Duodenal mucosa (tissue), 2 donors: ENCODE results near the gene SART3.

ENCODE experiments used
- H3K27ac ChIP-seq: one replicate; pipeline ENCODE4 v1.7.0; 2013; ENCODE audit warnings: low read depth, low read length
- H3K27me3 ChIP-seq, 2 donors: one replicate each; pipeline ENCODE4 v1.7.0; 2013; ENCODE audit warnings: low read length in 2 of 2, control low read depth in 1 of 2; ENCODE audit not compliant: insufficient read depth in 2 of 2, control insufficient read depth in 1 of 2
- H3K36me3 ChIP-seq, 2 donors: one replicate each; pipeline ENCODE4 v1.7.0; 2013; ENCODE audit warnings: low read length in 2 of 2, control low read depth in 1 of 2; ENCODE audit not compliant: insufficient read depth in 2 of 2, control insufficient read depth in 1 of 2
- H3K4me1 ChIP-seq, 2 donors: one replicate each; pipeline ENCODE4 v1.7.0; 2013; ENCODE audit warnings: low read length in 2 of 2, control low read depth in 1 of 2; ENCODE audit not compliant: insufficient read depth in 2 of 2, control insufficient read depth in 1 of 2
- H3K4me3 ChIP-seq, 2 donors: one replicate each; pipeline ENCODE4 v1.7.0; 2013; ENCODE audit warnings: low read length in 2 of 2, low read depth in 1 of 2
- H3K9ac ChIP-seq, 2 donors: one replicate each; pipeline ENCODE4 v1.7.0; 2013; ENCODE audit warnings: low read length in 2 of 2, low read depth in 1 of 2
- H3K9me3 ChIP-seq, 2 donors: one replicate each; pipeline ENCODE4 v1.7.0; 2013; ENCODE audit warnings: low read length in 2 of 2, control low read depth in 1 of 2; ENCODE audit not compliant: control insufficient read depth in 1 of 2

Gene SART3

GRCh38 chr12:108570743-108571608 is 10.0 kb upstream of the SART3 start:
- Histone ChIP-seq H3K9me3 (no peaks in the 10 kb centered on the region), H3K27ac (no peak overlapping the region), H3K4me3 (no peak overlapping the region), H3K9ac (no peak overlapping the region), H3K27me3 (no peaks in the 10 kb centered on the region), H3K36me3 (peaks cover 24 to 36% of the 10 kb centered on the region in 2 donors), H3K4me1 (peaks cover 17 to 27% of the 10 kb centered on the region in 2 donors)

- peak overlapping the region; percentile 46 for H3K27ac ChIP-seq
- peaks cover 25 to 38% of the 10 kb centered on the region in 2 donors for H3K4me1 ChIP-seq
- no peak overlapping the region for H3K4me3 ChIP-seq
- H3K27me3 ChIP-seq = no peaks in the 10 kb centered on the region
- H3K9me3 ChIP-seq = no peaks in the 10 kb centered on the region
- peaks cover 29 to 52% of the 10 kb centered on the region in 2 donors for H3K36me3 ChIP-seq
- peak overlapping the region in 1 of 2 donors; percentile 22 for H3K9ac ChIP-seq
These were observed 7.6 kb upstream of the SART3 start for GRCh38 chr12:108568338-108569154.

DNA sequence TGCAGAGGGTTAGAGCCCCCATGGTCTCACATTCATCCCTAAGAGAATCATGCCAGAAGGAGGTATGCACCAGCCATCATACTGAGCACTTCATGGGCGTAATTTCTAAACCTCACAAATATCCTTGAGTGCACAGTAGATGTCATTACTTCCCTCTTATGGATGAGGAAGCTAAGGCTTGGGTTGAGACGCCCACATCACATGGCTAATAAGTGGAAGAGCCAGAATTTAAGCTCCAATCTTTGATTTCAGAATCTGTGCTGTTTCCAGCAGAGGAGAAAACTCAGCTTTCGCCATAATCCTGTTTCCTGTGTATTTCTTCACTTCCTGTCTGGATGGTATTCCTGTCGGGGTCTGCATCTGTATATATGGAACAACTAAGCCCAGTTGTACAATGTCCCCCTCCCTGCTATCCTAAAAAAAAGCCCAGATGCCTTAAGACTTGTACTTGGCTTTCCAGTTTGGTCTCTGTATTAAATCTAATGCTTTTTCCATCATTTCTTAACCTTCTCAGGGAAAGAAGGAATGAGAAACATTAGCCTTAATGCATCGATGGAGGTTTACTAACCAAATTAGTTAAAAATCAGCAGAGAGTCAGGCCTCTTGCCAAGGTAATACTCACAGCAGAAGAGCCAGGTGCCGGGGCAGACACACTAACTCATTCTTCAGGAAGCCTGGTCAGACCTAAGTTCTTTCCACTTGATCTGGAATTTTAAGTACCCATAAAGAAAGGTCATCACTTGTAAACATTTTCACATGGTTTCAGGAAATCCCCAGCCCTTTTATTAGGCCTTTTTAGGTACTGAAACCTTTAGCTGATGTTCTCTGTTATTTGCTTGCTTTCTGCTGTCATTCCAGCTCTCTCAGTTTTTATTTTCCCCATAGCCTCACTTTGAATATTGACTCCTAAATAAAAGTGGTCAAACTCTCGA is 6.7 kb upstream of the SART3 start:
- H3K27ac ChIP-seq = peak overlapping the region; percentile 48
- H3K9ac ChIP-seq = peak overlapping the region in 1 of 2 donors; percentile 7
- no peaks in the 10 kb centered on the region for H3K9me3 ChIP-seq
- no peak overlapping the region for H3K4me3 ChIP-seq
- H3K36me3 ChIP-seq = peaks cover 29 to 52% of the 10 kb centered on the region in 2 donors
- H3K27me3 ChIP-seq = no peaks in the 10 kb centered on the region
- peaks cover 26 to 42% of the 10 kb centered on the region in 2 donors for H3K4me1 ChIP-seq

- Histone ChIP-seq H3K36me3 (peaks cover 29 to 52% of the 10 kb centered on the region in 2 donors), H3K4me1 (peaks cover 31 to 42% of the 10 kb centered on the region in 2 donors), H3K9me3 (no peaks in the 10 kb centered on the region), H3K4me3 (no peak overlapping the region), H3K27ac (peak overlapping the region; percentile 48), H3K27me3 (no peaks in the 10 kb centered on the region), H3K9ac (no peak overlapping the region)
These were observed 5.5 kb upstream of the SART3 start for GRCh38 chr12:108566452-108566851.

GRCh38 chr12:108565976-108566375 is 5.0 kb upstream of the SART3 start:
- Histone ChIP-seq H3K27ac (peak overlapping the region; percentile 48), H3K4me1 (peaks cover 31 to 44% of the 10 kb centered on the region in 2 donors), H3K36me3 (peaks cover 29 to 52% of the 10 kb centered on the region in 2 donors), H3K9ac (no peak overlapping the region), H3K27me3 (no peaks in the 10 kb centered on the region), H3K9me3 (no peaks in the 10 kb centered on the region), H3K4me3 (no peak overlapping the region)

DNA sequence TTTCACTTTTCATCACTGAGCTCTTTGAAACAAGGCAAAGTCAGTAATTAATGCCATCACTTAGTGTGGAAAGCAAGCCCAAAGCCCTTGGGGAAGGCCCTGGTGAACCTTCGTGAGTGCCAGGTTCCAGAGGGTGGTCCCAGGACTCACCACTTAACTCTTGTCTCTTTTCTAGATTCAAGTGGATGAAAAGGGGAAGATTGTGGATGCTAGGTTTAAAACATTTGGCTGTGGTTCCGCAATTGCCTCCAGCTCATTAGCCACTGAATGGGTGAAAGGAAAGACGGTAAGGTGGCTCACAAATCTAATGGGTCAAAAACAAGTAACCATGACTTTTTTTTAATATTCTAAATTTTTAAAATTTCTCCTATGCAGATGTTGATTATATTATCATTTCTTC is 4.2 kb upstream of the SART3 start:
- Histone ChIP-seq H3K36me3 (peaks cover 29 to 52% of the 10 kb centered on the region in 2 donors), H3K27ac (no peak overlapping the region)

DNA sequence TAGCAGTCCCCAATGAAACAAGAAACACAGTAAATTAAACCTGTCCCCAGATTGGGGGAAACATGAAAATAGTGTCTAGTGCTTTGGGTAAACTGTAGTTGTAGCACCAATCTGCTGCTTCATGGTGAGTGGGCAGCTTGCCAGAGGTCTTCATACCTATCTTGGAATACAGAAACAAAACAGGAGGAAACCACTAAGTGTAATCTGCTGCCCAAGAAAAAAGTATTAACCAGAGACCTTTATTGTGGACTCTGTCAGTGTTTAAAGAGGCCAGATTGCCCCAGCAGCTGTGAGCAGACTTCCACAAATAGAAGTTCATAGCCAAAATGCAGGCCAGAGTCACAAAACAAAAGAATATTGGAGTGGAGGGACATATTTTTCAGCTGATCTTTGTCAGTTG is 3.8 kb upstream of the SART3 start:
- no peak overlapping the region for H3K27ac ChIP-seq
- H3K9ac ChIP-seq = no peak overlapping the region
- H3K36me3 ChIP-seq = peaks cover 29 to 52% of the 10 kb centered on the region in 2 donors
- H3K4me3 ChIP-seq = no peak overlapping the region
- peaks cover 38 to 52% of the 10 kb centered on the region in 2 donors for H3K4me1 ChIP-seq
- no peaks in the 10 kb centered on the region for H3K27me3 ChIP-seq
- no peaks in the 10 kb centered on the region for H3K9me3 ChIP-seq

More for the DNA sequence above, 4.2 kb upstream of the SART3 start:
- H3K27me3 ChIP-seq = no peaks in the 10 kb centered on the region
- no peak overlapping the region for H3K9ac ChIP-seq
- H3K4me3 ChIP-seq = no peak overlapping the region
- peaks cover 34 to 47% of the 10 kb centered on the region in 2 donors for H3K4me1 ChIP-seq
- no peaks in the 10 kb centered on the region for H3K9me3 ChIP-seq

GRCh38 chr12:108563804-108564151 is 2.8 kb upstream of the SART3 start:
- H3K4me1 ChIP-seq = peaks cover 39 to 60% of the 10 kb centered on the region in 2 donors
- peak overlapping the region; percentile 88 to 90 for H3K4me3 ChIP-seq
- no peak overlapping the region for H3K27ac ChIP-seq

GRCh38 chr12:108563136-108563803 is 2.3 kb upstream of the SART3 start:
- Histone ChIP-seq H3K27me3 (no peaks in the 10 kb centered on the region), H3K4me1 (peaks cover 37 to 58% of the 10 kb centered on the region in 2 donors), H3K36me3 (peaks cover 27 to 42% of the 10 kb centered on the region in 2 donors), H3K9me3 (no peaks in the 10 kb centered on the region), H3K27ac (peak overlapping the region; percentile 83), H3K4me3 (peak overlapping the region; percentile 88 to 90), H3K9ac (peak overlapping the region; percentile 76 to 91)

More at GRCh38 chr12:108563804-108564151, 2.8 kb upstream of the SART3 start:
- peak overlapping the region; percentile 76 to 91 for H3K9ac ChIP-seq
- peaks cover 29 to 45% of the 10 kb centered on the region in 2 donors for H3K36me3 ChIP-seq
- no peaks in the 10 kb centered on the region for H3K27me3 ChIP-seq
- H3K9me3 ChIP-seq = no peaks in the 10 kb centered on the region
